Caki2 (cell line): ENCODE results near the gene MAGEH1. TPM values are rescaled to one million over a fixed set of nuclear protein-coding genes. Genes with fewer than 3 reads are reported as not detected.
"Not testable (repeated sequence)": the region's sequence is repeated elsewhere in the genome, so short reads cannot be mapped to it uniquely, and the experiment has no call there.

Source experiments
- DNase-seq: peaks from one replicate; pipeline ENCODE4 v3.0.0-alpha.2; 2015; ENCODE audit warnings: low read depth
- in situ Hi-C: cut with HindIII; loops from 2 replicates; pipeline ENCODE4 v1.10.0; 2016; ENCODE audit warnings: low sequenced_read_pairs, low pct_unique_long_range_greater_than_20kb, mixed read lengths
- total RNA-seq: library from RNA; depleted of rRNA; stranded (reverse); fragments of >200 nt; shearing (Covaris generic); gene quantifications from 2 replicates; pipeline ENCODE4 v1.2.3, GENCODE V29; 2014; ENCODE audit warnings: low replicate concordance; rRNA removed

The MAGEH1 gene, protein sequence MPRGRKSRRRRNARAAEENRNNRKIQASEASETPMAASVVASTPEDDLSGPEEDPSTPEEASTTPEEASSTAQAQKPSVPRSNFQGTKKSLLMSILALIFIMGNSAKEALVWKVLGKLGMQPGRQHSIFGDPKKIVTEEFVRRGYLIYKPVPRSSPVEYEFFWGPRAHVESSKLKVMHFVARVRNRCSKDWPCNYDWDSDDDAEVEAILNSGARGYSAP
- total RNA-seq: 27.1 and 60.4 TPM in 2 replicates

DNA sequence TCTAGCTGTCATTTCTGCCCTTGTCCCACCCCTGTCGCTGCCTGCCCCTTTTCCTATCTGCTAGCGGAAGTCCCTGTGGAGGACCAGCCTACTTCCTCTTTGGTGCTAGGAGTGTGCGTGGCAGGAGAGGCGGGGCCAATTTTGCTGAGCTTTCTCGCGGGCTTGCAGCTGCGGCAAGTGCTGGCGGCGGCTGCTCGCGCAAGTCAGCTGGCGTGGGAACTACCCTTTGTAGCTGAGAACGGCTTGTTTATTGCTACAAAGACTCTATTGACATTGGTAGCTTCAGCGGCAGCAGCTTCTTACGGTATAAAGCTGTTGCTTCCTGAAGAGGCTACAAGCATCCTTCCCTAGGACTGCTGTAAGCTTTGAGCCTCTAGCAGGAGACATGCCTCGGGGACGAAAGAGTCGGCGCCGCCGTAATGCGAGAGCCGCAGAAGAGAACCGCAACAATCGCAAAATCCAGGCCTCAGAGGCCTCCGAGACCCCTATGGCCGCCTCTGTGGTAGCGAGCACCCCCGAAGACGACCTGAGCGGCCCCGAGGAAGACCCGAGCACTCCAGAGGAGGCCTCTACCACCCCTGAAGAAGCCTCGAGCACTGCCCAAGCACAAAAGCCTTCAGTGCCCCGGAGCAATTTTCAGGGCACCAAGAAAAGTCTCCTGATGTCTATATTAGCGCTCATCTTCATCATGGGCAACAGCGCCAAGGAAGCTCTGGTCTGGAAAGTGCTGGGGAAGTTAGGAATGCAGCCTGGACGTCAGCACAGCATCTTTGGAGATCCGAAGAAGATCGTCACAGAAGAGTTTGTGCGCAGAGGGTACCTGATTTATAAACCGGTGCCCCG, at the start of gene MAGEH1:
Gene MAGEH1 (plus strand): TSS at position 138 of the 843 bp plus-strand sequence. CDS start 248 bp downstream, at position 386.
- in situ Hi-C loops: no loop called here
- DNase-seq: peak; percentile 71

DNA sequence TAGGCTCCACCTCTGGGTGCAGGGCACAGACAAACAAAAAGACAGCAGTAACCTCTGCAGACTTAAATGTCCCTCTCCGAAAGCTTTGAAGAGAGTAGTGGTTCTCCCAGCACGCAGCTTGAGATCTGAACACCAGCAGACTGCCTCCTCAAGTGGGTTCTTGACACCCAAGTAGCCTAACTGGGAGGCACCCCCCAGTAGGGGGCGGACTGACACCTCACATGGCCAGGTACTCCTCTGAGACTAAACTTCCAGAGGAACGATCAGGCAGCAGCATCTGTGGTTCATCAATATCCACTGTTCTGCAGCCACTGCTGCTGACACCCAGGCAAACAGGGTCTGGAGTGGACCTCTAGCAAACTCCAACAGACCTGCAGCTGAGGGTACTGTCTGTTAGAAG, 24.8 kb upstream of the MAGEH1 start:
- in situ Hi-C loops, DNase-seq: not testable (repeated sequence)

DNA sequence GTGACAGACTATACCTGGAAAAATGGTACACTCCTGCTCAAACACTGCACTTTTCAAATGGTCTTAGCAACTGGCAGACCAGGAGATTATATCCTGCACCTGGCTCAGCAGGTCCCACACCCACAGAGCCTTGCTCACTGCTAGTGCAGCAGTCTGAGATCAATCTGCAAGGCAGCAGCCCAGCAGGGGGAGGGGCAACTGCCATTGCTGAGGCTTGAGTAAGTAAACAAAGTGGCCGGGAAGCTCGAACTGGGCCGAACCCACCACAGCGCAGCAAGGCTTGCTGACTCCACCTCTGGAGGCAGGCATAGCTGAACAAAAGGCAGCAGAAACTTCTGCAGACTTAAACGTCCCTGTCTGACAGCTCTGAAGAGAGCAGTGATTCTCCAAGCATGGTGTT, 8.5 kb upstream of the MAGEH1 start:
- in situ Hi-C loops, DNase-seq: not testable (repeated sequence)

DNA sequence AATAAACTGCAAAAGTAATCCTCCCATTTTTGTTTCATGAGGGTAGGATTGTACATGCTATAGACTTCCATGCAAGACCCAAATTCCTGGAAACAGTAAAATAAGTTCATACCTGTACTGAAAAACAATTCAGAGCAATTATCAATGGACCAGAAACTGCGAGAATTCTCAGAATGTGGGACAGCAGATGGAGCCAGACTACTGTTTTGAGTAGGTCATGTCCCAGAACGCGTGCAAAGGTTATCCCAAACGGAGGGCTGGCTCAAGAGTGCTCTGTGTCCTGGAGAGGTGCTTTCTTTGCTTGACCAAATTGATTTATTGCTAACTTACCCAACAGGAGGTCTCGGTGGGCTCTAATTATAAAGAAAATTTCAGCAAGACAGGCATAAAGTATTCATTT, 1.7 kb upstream of the MAGEH1 start:
- DNase-seq: peak; percentile 0
- in situ Hi-C loops: no loop called here

DNA sequence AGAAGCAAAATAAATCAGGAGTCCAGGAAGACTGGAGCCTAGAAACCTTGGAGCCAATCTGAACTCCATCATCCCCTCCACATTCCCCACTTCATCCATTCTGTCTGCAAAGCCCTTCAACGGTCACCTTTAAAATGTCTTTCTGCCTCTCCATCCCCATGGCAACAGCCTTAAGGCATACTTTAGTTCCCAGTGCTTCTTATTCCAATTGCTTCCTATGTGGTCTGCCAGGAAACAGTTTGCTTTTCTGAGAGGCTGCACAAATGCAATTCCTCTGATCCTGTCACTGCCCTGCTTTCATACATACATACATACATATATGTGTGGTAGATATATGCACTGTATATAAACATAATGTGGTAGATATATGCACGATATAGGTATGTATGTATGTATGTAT, 786 bp upstream of the MAGEH1 start:
- in situ Hi-C loops: no loop called here

DNA sequence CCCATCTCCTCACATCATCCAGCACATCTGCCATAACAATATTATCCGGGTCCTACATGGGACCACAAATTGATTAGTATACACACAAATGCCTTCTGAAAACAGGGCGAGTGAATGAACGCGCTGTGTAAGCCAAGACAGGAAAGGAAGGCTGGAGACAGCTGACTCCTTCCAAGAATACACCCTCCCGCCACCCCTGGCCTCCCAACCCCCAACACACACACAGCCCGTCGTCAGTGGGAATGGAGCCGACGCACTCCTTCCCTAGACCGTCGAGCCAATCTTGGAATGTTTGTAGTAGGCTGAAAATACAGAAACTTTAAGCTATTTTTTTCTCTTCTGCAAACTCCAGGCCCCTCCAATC, 319 bp upstream of the MAGEH1 start:
- in situ Hi-C loops: no loop called here
- DNase-seq: no peak

More for the DNA sequence above, 786 bp upstream of the MAGEH1 start:
- no peak for DNase-seq

DNA sequence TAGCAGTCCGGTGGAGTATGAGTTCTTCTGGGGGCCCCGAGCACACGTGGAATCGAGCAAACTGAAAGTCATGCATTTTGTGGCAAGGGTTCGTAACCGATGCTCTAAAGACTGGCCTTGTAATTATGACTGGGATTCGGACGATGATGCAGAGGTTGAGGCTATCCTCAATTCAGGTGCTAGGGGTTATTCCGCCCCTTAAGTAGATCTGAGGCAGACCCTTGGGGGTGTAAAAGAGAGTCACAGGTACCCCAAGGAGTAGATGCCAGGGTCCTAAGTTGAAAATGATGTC, 852 bp downstream of the MAGEH1 start:
- no peak for DNase-seq
- in situ Hi-C loops: no loop called here

DNA sequence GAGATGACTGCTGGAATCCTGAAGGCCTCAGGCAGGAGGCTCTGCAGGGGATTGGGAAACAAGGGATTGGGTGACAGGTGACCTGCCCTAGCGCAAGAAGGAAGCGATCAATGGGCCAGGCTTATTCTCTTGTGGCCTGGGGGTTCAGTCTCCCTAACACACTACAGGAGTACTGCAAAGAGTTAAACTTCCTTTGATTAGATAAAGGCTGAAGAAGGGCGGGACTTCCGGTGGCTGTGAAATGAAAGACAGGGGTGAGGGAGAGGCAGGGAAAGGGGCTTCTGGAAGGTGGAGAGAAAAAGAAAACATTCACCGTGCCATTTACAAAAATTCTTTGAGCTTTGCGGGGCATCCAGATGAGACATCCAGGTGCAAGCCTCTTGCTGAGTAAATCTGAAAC, 3.8 kb downstream of the MAGEH1 start:
- DNase-seq, in situ Hi-C loops: not testable (repeated sequence)

DNA sequence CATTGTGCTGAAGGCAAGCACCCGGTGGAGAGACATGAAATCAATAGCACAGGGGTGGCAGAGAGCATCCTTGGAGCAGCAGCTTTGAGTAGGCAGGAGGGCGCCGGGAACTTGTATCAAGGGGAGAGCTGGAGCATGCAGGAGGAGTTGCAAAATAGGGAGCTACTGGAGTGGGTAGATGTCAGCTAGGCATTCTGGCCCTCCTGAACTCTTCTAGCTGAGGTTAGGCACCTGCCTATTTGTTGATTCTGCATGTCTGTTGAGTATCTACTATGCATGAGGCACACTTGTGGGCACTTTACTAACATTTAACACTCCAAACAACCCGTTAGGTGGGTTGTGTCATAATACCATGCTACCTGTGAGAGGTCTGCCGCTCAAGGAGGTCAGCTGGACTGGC, 7.5 kb downstream of the MAGEH1 start:
- in situ Hi-C loops, DNase-seq: not testable (repeated sequence)

DNA sequence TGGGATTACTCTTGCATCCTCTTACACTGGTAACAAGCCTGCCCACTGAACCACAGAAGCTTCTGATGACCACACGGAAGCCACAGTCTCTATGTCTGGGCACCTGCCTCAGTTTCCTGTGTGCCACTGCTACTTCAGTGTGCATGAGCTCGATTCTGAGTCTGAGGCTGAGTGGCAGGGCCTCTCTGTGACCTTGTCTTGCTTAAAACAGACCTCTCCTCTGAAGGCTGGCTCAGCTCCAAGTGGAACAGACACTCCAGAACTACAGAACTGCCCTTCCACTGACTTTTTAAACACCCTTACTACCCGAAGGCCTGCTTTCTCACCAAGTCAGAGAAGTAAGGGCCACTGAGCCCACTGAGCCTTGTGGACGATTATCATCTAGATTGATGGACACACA, 8.0 kb downstream of the MAGEH1 start:
- in situ Hi-C loops, DNase-seq: not testable (repeated sequence)

DNA sequence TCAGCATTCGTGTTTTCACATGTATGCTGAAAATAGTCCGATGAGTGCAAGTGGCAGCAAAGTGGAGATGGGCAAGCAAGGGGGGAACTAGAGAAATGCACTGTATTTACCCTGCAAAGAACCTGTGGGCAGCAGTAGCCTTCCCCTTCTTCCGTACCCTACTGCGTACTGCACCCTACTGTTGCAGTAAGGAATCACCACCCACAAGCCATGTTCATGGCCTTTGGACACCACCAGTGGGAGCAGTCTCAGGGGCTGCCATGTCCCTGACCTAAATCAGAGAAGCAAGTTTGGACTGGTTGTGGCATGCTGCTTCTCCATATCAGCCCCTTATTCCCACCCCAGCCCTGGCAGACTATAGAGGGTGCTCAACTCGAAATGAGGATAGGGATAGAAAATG, 12.1 kb downstream of the MAGEH1 start:
- not testable (repeated sequence) for DNase-seq

DNA sequence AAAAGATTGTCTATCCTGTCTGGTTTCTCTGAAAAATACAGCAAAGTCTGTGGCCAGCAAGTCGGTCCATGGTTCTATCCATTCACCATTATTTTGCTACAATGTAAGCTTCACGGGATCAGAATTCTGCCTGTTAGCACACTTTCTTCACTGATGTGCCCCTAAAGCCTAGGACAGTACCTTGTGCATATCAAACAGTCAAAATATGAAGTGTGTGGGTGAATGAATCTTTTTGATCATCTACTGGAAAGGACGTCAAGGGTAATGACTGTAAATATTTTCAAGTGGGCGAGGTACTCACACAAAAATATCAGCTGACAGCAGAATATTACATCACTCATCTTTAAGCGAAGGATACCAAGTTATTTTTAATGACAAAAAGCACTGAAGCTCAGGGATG, 13.2 kb downstream of the MAGEH1 start:
- DNase-seq, in situ Hi-C loops: not testable (repeated sequence)

More for the DNA sequence above, 12.1 kb downstream of the MAGEH1 start:
- in situ Hi-C loops: not testable (repeated sequence)

DNA sequence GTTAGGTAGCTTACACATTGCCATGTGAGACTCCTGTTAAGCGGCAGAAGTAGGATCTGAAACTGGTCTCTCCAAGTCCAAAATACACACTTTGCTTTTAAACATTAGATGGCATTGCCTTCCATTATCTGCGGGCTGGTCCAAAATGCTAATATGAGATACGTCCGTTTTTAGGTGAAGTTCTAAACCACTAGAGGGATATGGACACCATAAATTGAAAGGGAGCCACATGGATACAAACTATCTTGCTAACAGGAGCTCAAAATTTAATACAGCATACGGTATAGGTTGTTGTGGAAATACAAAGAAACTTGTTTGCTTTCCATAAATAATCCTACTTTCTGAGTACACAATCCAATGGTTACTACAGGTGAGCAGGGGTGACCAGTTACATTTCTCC, 13.9 kb downstream of the MAGEH1 start:
- in situ Hi-C loops, DNase-seq: not testable (repeated sequence)

DNA sequence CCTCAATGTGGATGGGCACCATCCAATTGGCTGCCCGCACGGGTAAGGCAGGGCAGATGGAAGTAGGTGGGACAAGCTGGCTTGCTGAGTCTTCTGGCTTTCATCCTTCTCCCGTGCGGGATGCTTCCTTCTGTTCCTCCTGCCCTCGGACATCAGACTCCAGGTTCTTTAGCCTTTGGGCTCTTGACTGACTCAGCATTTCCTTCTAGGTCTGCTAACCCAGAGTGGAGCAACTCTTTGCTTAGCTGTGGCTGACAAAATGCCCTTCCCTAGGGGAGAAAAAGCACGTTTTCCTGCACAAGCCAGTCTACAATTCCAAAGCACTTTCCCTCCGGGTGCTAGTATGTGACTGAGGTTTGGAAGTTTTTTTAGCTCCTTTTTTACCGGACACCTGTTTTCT, 28.0 kb downstream of the MAGEH1 start:
- not testable (repeated sequence) for DNase-seq

DNA sequence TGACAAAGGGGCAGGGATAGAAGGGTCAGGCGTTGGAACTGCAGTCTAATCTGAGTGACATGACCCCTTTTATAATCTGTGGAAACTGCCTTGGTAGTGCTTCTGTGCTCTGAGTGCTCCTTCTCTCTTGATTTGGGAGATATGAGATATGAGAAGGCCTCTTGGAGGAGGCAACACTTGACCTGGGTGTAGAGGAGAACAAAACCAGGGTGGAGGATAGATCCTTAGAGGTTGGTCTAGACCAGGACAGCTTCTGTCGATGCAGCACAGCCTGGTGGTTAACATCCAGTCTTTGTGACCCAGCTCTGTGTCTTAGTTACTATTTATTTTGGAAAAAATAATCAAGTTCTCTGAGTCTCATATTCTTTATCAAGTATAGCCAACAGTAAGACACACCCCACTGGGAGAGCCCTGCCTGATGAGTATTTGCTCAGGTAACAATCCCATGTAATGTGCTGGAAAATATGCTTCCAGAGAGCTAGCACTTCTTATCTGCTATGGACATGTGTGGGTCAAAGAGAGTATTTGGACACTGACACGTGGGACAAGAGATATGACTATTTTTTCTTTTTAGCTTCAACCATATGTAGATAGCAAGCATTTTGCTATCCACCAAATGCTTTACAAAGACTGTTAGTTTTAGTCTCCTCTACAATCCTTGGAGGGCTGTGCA, 28.6 kb downstream of the MAGEH1 start:
- in situ Hi-C loops: no loop called here
- DNase-seq: no peak

More for the DNA sequence above, 28.0 kb downstream of the MAGEH1 start:
- in situ Hi-C loops: not testable (repeated sequence)

DNA sequence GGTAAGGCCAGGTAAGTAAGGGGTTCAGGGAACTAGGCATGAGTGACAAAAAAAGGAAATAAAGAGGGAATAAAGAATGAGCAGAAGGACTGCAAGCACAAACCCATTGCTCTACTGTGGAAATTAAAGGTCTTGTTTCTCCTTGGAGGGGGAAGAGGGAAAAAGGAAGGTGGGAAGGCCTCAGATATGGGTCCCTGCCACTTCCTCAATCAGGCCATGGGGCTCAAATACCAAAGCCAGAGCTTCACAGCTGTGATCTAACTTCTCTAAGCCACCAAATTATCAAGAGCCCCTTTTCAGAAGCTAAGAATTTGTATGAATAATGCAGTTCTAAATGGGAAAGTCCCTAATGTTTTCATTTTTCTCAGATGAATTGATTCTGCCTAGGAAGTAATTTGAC, 33.0 kb downstream of the MAGEH1 start:
- no peak for DNase-seq
- in situ Hi-C loops: no loop called here

DNA sequence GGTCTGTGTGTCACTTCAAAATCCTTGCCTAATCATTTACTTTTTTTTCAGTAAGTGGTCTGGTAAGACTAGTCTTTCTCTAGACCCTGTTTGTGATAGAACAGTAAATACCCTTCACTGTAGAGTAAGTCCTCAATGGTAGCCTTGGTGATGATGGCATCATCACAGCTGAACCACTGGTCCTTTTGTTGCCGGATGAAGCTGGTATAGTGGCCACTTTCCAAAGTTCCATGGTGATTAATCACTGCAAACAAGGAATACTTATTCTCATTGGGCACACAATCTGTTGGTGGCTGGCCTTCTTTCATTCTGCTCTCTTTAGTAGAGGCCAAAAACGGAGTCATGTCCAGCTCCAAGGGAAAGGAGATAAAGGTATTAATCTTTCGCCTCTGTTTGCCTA, 34.8 kb downstream of the MAGEH1 start:
- no peak for DNase-seq
- in situ Hi-C loops: no loop called here

DNA sequence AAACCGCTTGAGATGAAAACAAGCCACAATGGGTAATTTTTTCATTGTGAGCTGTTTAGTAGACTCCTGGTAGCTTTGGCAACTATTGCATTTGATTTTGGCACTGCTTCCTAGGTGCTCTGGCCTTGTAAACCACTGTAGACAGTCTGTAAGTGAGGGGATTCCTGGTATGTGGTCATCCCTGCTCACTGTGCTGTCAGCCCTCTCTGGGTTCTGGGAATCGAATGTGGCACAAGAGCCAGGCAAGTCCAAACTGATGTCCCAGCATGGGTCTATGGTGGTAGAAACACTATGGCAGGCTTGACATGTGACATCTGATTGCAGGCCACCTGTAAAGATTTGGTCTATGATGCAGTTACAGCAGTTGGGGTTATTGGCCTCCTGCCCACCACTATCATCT, 35.2 kb downstream of the MAGEH1 start:
- no peak for DNase-seq
- in situ Hi-C loops: no loop called here

DNA sequence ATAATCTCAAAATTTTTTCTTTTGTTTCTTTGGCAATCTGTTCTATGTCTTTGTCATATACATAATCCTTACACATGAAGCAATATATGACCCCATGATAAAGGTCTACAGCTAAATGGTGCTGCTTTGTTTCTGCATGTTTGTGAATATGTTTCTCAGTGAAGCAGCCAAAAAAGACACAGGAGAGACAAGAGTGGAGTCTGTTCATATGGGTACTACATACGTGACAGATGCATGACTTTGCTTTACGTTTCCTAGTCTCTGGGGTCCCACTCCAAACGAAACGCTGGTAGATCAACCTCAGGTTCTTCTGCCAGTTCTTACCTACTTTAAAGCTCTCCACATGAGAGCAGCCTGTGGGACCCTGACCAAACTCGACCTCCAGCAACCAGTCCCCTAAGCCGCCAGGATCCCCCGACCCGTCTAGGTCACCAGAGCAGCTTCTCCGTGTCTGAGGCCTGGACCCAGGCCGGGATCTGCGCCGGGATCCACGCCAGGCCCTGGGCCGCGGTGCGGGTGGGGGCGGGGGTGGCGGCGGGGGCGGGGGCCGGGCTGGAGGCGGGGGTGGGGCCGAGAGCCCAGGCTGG, 36.2 kb downstream of the MAGEH1 start:
- DNase-seq: no peak
- in situ Hi-C loops: no loop called here
